ENCODE measurements around the gene SUMF2.
"Not testable (repeated sequence)": the region's sequence is repeated elsewhere in the genome, so short reads cannot be mapped to it uniquely, and the experiment has no call there.

SUMF2 gene

GRCh38 chr7:56110611-56111010, 46.5 kb downstream of the SUMF2 start:
- DNase-seq, result no peak

GRCh38 chr7:56112244-56112643, 48.2 kb downstream of the SUMF2 start:
- not testable (repeated sequence) for DNase-seq

- peak in 1 of 6 experiments; percentile 21 for DNase-seq
Measured at GRCh38 chr7:56115852-56116538, 51.9 kb downstream of the SUMF2 start, which contains the start of gene NUPR2. TSS of gene NUPR2 (minus strand) at chr7:56116417. CDS start at chr7:56116314, 103 bp downstream.

GRCh38 chr7:56121440-56121839, 57.4 kb downstream of the SUMF2 start:
- DNase-seq, result no peak

- DNase-seq, result no peak
Measured at GRCh38 chr7:56124981-56125380, 60.9 kb downstream of the SUMF2 start.

GRCh38 chr7:56125831-56126230, 61.7 kb downstream of the SUMF2 start:
- DNase-seq, result no peak

GRCh38 chr7:56127241-56127975, 63.3 kb downstream of the SUMF2 start:
- no peak for DNase-seq

All from stimulated activated naive CD4-positive, alpha-beta T cell (primary cell).